ENCODE measurements around the gene CSNK1E. TPM values are rescaled to one million over a fixed set of nuclear protein-coding genes. Genes with fewer than 3 reads are reported as not detected.

CSNK1E gene
- total and polyA plus RNA-seq, 9 of the 15 experiments (the other 6 are each of a cell fraction or from before 2014, with no cell fraction given), result 2.7 to 70.0 (median 41.3) TPM

- Histone ChIP-seq H3K4me3 (no peak overlapping the region), H3K4me2 (ENCODE audit: insufficient read depth, low read length) (no peak overlapping the region), H3K9me1 (ENCODE audit: control insufficient read depth, insufficient read depth, low read length) (no peaks in the 10 kb centered on the region), H3K27me3 (ENCODE audit: control insufficient read depth in 2 of 2, insufficient read depth in 2 of 2, low read length in 2 of 2) (no peaks in the 10 kb centered on the region), H3K27ac (ENCODE audit: extremely low read depth, low read depth, low read length) (no peak overlapping the region), H3K36me3 (ENCODE audit: control insufficient read depth, insufficient read depth, low read length) (peaks cover 16% of the 10 kb centered on the region; the same call in 1 of the 3 replicates), H3K9ac (ENCODE audit: insufficient read depth in 1 of 2, low read depth in 2 of 2, low read length in 2 of 2) (no peak overlapping the region; a peak in 1 of 4 replicates), H3K79me2 (ENCODE audit: control insufficient read depth, insufficient read depth, low read length) (no peaks in the 10 kb centered on the region; the same call in 2 of the 3 replicates), H3K4me1 (replicated peaks in 1 of 2; ENCODE audit: control insufficient read depth in 2 of 2, insufficient read depth in 2 of 2, low read length in 2 of 2) (peaks cover 0 to 4% of the 10 kb centered on the region in 2 experiments; a peak in 1 of 5 replicates), H4K20me1 (replicated peaks; ENCODE audit: control insufficient read depth, insufficient read depth, low read length) (0 out of 2 replicates have a peak, but pooled peaks cover 7% of the 10 kb centered on the region), H2AFZ (ENCODE audit: low read depth, low read length) (no peak overlapping the region), H3K9me3 (replicated peaks; ENCODE audit: control insufficient read depth, insufficient read depth, low read depth, low read length) (no peaks in the 10 kb centered on the region)
- in situ Hi-C loops (cut with MboI) (no loop called here), intact Hi-C loops (cut with micrococcal nuclease) (no loop called here)
- CTCF ChIA-PET (ENCODE audit: low intra/inter-chr PET ratio), result no interaction called here
- WGBS (ENCODE audit: insufficient coverage, low coverage, missing lambda C conversion rate), result 94% methylated on average over 18 of the region's 25 CpGs
- POLR2A ChIA-PET, result interaction anchor here (1.0 kb wide), 1 partner anchor 8 kb away, joined by 3 read pairs; no protein-coding TSS in a partner anchor
- BruUV-seq (replicated peaks), result no TSS peak
- no peak for DNase-seq (ENCODE audit: extremely low read depth in 1 of 4, low spot score in 3 of 4)
- no peak for ATAC-seq
- no peak for FAIRE-seq
- no peak for TF ChIP-seq ZMIZ1 (IDR thresholded peaks at IDR 0.05; ENCODE audit: low read depth in 2 of 2, low read length in 2 of 2)
- no peak for TF ChIP-seq ZNF318 (IDR thresholded peaks at IDR 0.05; ENCODE audit: borderline replicate concordance in 1 of 2, low read depth in 1 of 2)
- no peak for TF ChIP-seq DNMT1 (IDR thresholded peaks at IDR 0.05)
- no peak for TF ChIP-seq PCBP2 (IDR thresholded peaks at IDR 0.05; ENCODE audit: low read depth, low read length, poor library complexity, severe bottlenecking)
- TF ChIP-seq ELF1 (tag; IDR thresholded peaks at IDR 0.05), result no peak
- no peak for TF ChIP-seq TEAD2 (tag; IDR thresholded peaks at IDR 0.05)
Measured at GRCh38 chr22:38249803-38250642, 67.2 kb downstream of the CSNK1E start.
